ENCODE results near the gene ELOVL6.
"Not testable (repeated sequence)": the region's sequence is repeated elsewhere in the genome, so short reads cannot be mapped to it uniquely, and the experiment has no call there.

ELOVL6 gene

GRCh38 chr4:110217181-110217580 is 18.8 kb upstream of the ELOVL6 start:
- no CpG with 5 or more reads among the region's 4 CpGs for WGBS (ENCODE audit: extremely low coverage, insufficient coverage, low lambda C conversion rate)
- DNase-seq; H2BK120ac ChIP-seq (ENCODE audit: low read depth, low read length); H4K8ac ChIP-seq (ENCODE audit: low read depth, low read length); H3K4me1 ChIP-seq (ENCODE audit: control insufficient read depth, low read depth, low read length); H3K36me3 ChIP-seq (ENCODE audit: control insufficient read depth, insufficient read depth, low read length); H3K79me2 ChIP-seq (ENCODE audit: control insufficient read depth, insufficient read depth, low read length); H3K4ac ChIP-seq (ENCODE audit: low read depth, low read length); H3K23ac ChIP-seq (ENCODE audit: low read length); H2AK5ac ChIP-seq (ENCODE audit: low read length); H3K9ac ChIP-seq (ENCODE audit: low read length); H3K27ac ChIP-seq (ENCODE audit: low read depth, low read length); H3K79me1 ChIP-seq (ENCODE audit: low read length); H3K56ac ChIP-seq (ENCODE audit: low read length); H3K27me3 ChIP-seq (ENCODE audit: insufficient read depth, low read length, poor library complexity); H3K18ac ChIP-seq (ENCODE audit: low read length); H2BK5ac ChIP-seq (ENCODE audit: low read length); H4K5ac ChIP-seq (ENCODE audit: low read length); H3K4me3 ChIP-seq (ENCODE audit: low read length); H3K4me2 ChIP-seq (ENCODE audit: low read length); H2BK15ac ChIP-seq (replicated peaks; ENCODE audit: low read depth): not testable (repeated sequence)

GRCh38 chr4:110216129-110216528 is 17.7 kb upstream of the ELOVL6 start:
- no peak overlapping the region for H3K4me2 ChIP-seq (ENCODE audit: low read length)
- no peak overlapping the region for H2BK15ac ChIP-seq (replicated peaks; ENCODE audit: low read depth)
- no peak overlapping the region for H2AK5ac ChIP-seq (ENCODE audit: low read length)
- no peak overlapping the region for H2BK5ac ChIP-seq (ENCODE audit: low read length)
- no peak overlapping the region for H3K56ac ChIP-seq (ENCODE audit: low read length)
- H3K36me3 ChIP-seq (ENCODE audit: control insufficient read depth, insufficient read depth, low read length) = no peaks in the 10 kb centered on the region
- no peak overlapping the region for H3K4me3 ChIP-seq (ENCODE audit: low read length)
- H4K5ac ChIP-seq (ENCODE audit: low read length) = no peak overlapping the region
- H3K18ac ChIP-seq (ENCODE audit: low read length) = no peak overlapping the region
- no CpG with 5 or more reads among the region's 6 CpGs for WGBS (ENCODE audit: extremely low coverage, insufficient coverage, low lambda C conversion rate)
- H3K27me3 ChIP-seq (ENCODE audit: insufficient read depth, low read length, poor library complexity) = no peaks in the 10 kb centered on the region
- no peak for DNase-seq
- no peaks in the 10 kb centered on the region for H3K79me1 ChIP-seq (ENCODE audit: low read length)
- H2BK120ac ChIP-seq (ENCODE audit: low read depth, low read length) = no peak overlapping the region
- H3K23ac ChIP-seq (ENCODE audit: low read length) = no peak overlapping the region
- H3K27ac ChIP-seq (ENCODE audit: low read depth, low read length) = no peak overlapping the region
- H3K79me2 ChIP-seq (ENCODE audit: control insufficient read depth, insufficient read depth, low read length) = no peaks in the 10 kb centered on the region
- peaks cover 3% of the 10 kb centered on the region for H3K4me1 ChIP-seq (ENCODE audit: control insufficient read depth, low read depth, low read length)
- no peak overlapping the region for H3K4ac ChIP-seq (ENCODE audit: low read depth, low read length)
- H3K9ac ChIP-seq (ENCODE audit: low read length) = no peak overlapping the region
- no peak overlapping the region for H4K8ac ChIP-seq (ENCODE audit: low read depth, low read length)

- H2BK5ac ChIP-seq (ENCODE audit: low read length) = no peak overlapping the region
- no peak overlapping the region for H3K4me2 ChIP-seq (ENCODE audit: low read length)
- no peak overlapping the region for H2AK5ac ChIP-seq (ENCODE audit: low read length)
- H3K27me3 ChIP-seq (ENCODE audit: insufficient read depth, low read length, poor library complexity) = no peaks in the 10 kb centered on the region
- no peak overlapping the region for H4K5ac ChIP-seq (ENCODE audit: low read length)
- no peaks in the 10 kb centered on the region for H3K79me1 ChIP-seq (ENCODE audit: low read length)
- no CpG with 5 or more reads among the region's 2 CpGs for WGBS (ENCODE audit: extremely low coverage, insufficient coverage, low lambda C conversion rate)
- no peaks in the 10 kb centered on the region for H3K79me2 ChIP-seq (ENCODE audit: control insufficient read depth, insufficient read depth, low read length)
- H3K9ac ChIP-seq (ENCODE audit: low read length) = no peak overlapping the region
- no peak overlapping the region for H3K18ac ChIP-seq (ENCODE audit: low read length)
- H3K27ac ChIP-seq (ENCODE audit: low read depth, low read length) = no peak overlapping the region
- H3K4ac ChIP-seq (ENCODE audit: low read depth, low read length) = no peak overlapping the region
- H3K56ac ChIP-seq (ENCODE audit: low read length) = no peak overlapping the region
- H3K4me3 ChIP-seq (ENCODE audit: low read length) = no peak overlapping the region
- H2BK15ac ChIP-seq (replicated peaks; ENCODE audit: low read depth) = no peak overlapping the region
- no peak overlapping the region for H3K23ac ChIP-seq (ENCODE audit: low read length)
- no peak overlapping the region for H2BK120ac ChIP-seq (ENCODE audit: low read depth, low read length)
- H3K4me1 ChIP-seq (ENCODE audit: control insufficient read depth, low read depth, low read length) = peaks cover 3% of the 10 kb centered on the region
- no peaks in the 10 kb centered on the region for H3K36me3 ChIP-seq (ENCODE audit: control insufficient read depth, insufficient read depth, low read length)
- DNase-seq = no peak
- no peak overlapping the region for H4K8ac ChIP-seq (ENCODE audit: low read depth, low read length)
Observed at GRCh38 chr4:110211770-110212061, 13.3 kb upstream of the ELOVL6 start.

- no peaks in the 10 kb centered on the region for H3K79me1 ChIP-seq (ENCODE audit: low read length)
- no CpG with 5 or more reads among the region's 13 CpGs for WGBS (ENCODE audit: extremely low coverage, insufficient coverage, low lambda C conversion rate)
- peak; percentile 52 for DNase-seq
Observed at GRCh38 chr4:110211007-110211769, 12.8 kb upstream of the ELOVL6 start.

GRCh38 chr4:110208419-110208818 is 10.0 kb upstream of the ELOVL6 start:
- Histone ChIP-seq H2BK15ac (replicated peaks; ENCODE audit: low read depth) (no peak overlapping the region), H3K79me2 (ENCODE audit: control insufficient read depth, insufficient read depth, low read length) (no peaks in the 10 kb centered on the region), H3K27ac (ENCODE audit: low read depth, low read length) (no peak overlapping the region), H3K79me1 (ENCODE audit: low read length) (no peaks in the 10 kb centered on the region), H3K56ac (ENCODE audit: low read length) (no peak overlapping the region), H3K27me3 (ENCODE audit: insufficient read depth, low read length, poor library complexity) (no peaks in the 10 kb centered on the region), H4K8ac (ENCODE audit: low read depth, low read length) (no peak overlapping the region), H4K5ac (ENCODE audit: low read length) (no peak overlapping the region), H3K4me2 (ENCODE audit: low read length) (no peak overlapping the region), H3K9ac (ENCODE audit: low read length) (no peak overlapping the region), H3K4me1 (ENCODE audit: control insufficient read depth, low read depth, low read length) (no peaks in the 10 kb centered on the region), H3K4me3 (ENCODE audit: low read length) (no peak overlapping the region), H3K23ac (ENCODE audit: low read length) (no peak overlapping the region), H2BK120ac (ENCODE audit: low read depth, low read length) (no peak overlapping the region), H2BK5ac (ENCODE audit: low read length) (no peak overlapping the region), H3K36me3 (ENCODE audit: control insufficient read depth, insufficient read depth, low read length) (no peaks in the 10 kb centered on the region), H2AK5ac (ENCODE audit: low read length) (no peak overlapping the region), H3K4ac (ENCODE audit: low read depth, low read length) (no peak overlapping the region), H3K18ac (ENCODE audit: low read length) (no peak overlapping the region)
- WGBS (ENCODE audit: extremely low coverage, insufficient coverage, low lambda C conversion rate) = no CpG with 5 or more reads among the region's 6 CpGs
- DNase-seq = no peak

More at GRCh38 chr4:110211007-110211769, 12.8 kb upstream of the ELOVL6 start:
- no peaks in the 10 kb centered on the region for H3K36me3 ChIP-seq (ENCODE audit: control insufficient read depth, insufficient read depth, low read length)
- H2AK5ac ChIP-seq (ENCODE audit: low read length) = no peak overlapping the region
- H2BK120ac ChIP-seq (ENCODE audit: low read depth, low read length) = no peak overlapping the region
- no peak overlapping the region for H3K9ac ChIP-seq (ENCODE audit: low read length)
- no peak overlapping the region for H3K4ac ChIP-seq (ENCODE audit: low read depth, low read length)
- H3K56ac ChIP-seq (ENCODE audit: low read length) = no peak overlapping the region
- no peak overlapping the region for H4K5ac ChIP-seq (ENCODE audit: low read length)
- H3K4me3 ChIP-seq (ENCODE audit: low read length) = no peak overlapping the region
- no peak overlapping the region for H4K8ac ChIP-seq (ENCODE audit: low read depth, low read length)
- no peaks in the 10 kb centered on the region for H3K27me3 ChIP-seq (ENCODE audit: insufficient read depth, low read length, poor library complexity)
- H3K4me1 ChIP-seq (ENCODE audit: control insufficient read depth, low read depth, low read length) = peaks cover 3% of the 10 kb centered on the region
- H3K4me2 ChIP-seq (ENCODE audit: low read length) = no peak overlapping the region
- no peak overlapping the region for H3K23ac ChIP-seq (ENCODE audit: low read length)
- no peak overlapping the region for H3K18ac ChIP-seq (ENCODE audit: low read length)
- no peak overlapping the region for H3K27ac ChIP-seq (ENCODE audit: low read depth, low read length)
- H2BK5ac ChIP-seq (ENCODE audit: low read length) = no peak overlapping the region
- no peaks in the 10 kb centered on the region for H3K79me2 ChIP-seq (ENCODE audit: control insufficient read depth, insufficient read depth, low read length)
- H2BK15ac ChIP-seq (replicated peaks; ENCODE audit: low read depth) = no peak overlapping the region

- DNase-seq = no peak
- no peak overlapping the region for H2BK120ac ChIP-seq (ENCODE audit: low read depth, low read length)
- no peak overlapping the region for H2BK5ac ChIP-seq (ENCODE audit: low read length)
- H3K23ac ChIP-seq (ENCODE audit: low read length) = no peak overlapping the region
- H2AK5ac ChIP-seq (ENCODE audit: low read length) = no peak overlapping the region
- no peak overlapping the region for H4K5ac ChIP-seq (ENCODE audit: low read length)
- no peak overlapping the region for H3K9ac ChIP-seq (ENCODE audit: low read length)
- no peak overlapping the region for H3K4me2 ChIP-seq (ENCODE audit: low read length)
- H3K4me3 ChIP-seq (ENCODE audit: low read length) = no peak overlapping the region
- H3K79me2 ChIP-seq (ENCODE audit: control insufficient read depth, insufficient read depth, low read length) = no peaks in the 10 kb centered on the region
- H3K56ac ChIP-seq (ENCODE audit: low read length) = no peak overlapping the region
- H4K8ac ChIP-seq (ENCODE audit: low read depth, low read length) = no peak overlapping the region
- no peak overlapping the region for H3K18ac ChIP-seq (ENCODE audit: low read length)
- H3K4me1 ChIP-seq (ENCODE audit: control insufficient read depth, low read depth, low read length) = no peaks in the 10 kb centered on the region
- WGBS (ENCODE audit: extremely low coverage, insufficient coverage, low lambda C conversion rate) = no CpG with 5 or more reads among the region's 1 CpG
- no peaks in the 10 kb centered on the region for H3K79me1 ChIP-seq (ENCODE audit: low read length)
- no peak overlapping the region for H3K27ac ChIP-seq (ENCODE audit: low read depth, low read length)
- H3K36me3 ChIP-seq (ENCODE audit: control insufficient read depth, insufficient read depth, low read length) = no peaks in the 10 kb centered on the region
- H3K4ac ChIP-seq (ENCODE audit: low read depth, low read length) = no peak overlapping the region
- H2BK15ac ChIP-seq (replicated peaks; ENCODE audit: low read depth) = no peak overlapping the region
- H3K27me3 ChIP-seq (ENCODE audit: insufficient read depth, low read length, poor library complexity) = no peaks in the 10 kb centered on the region
Observed at GRCh38 chr4:110207233-110207632, 8.8 kb upstream of the ELOVL6 start.

Data from mesendoderm (in vitro differentiated cells).